ENCODE measurements around the gene KITLG. TPM values are rescaled to one million over a fixed set of nuclear protein-coding genes. Genes with fewer than 3 reads are reported as not detected.

KITLG gene
- total and polyA plus RNA-seq, 2 of the 8 experiments (the other 6 are each of a cell fraction or from before 2014, with no cell fraction given): 1.3 to 7.8 TPM

DNA sequence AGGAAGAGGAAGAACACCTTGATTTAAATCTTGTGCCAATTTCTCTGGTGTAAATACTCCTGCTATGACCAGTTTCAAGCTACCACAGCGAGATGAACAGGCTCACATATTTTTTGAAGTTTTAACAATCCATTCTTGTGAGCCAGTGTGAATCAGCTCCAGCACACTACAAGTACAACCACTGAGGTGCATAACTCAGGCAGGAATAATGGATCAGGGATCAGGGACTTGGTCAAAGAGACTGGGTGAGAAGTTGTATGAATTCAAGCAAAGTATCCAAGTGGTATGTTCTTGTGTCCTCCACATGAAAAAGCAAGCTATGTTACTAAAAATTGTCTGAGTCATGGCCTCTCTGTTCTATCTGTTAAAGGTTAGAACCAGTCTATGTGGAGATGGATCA is 35.2 kb upstream of the KITLG start (continued):
- TF ChIP-seq, protein P1, sequence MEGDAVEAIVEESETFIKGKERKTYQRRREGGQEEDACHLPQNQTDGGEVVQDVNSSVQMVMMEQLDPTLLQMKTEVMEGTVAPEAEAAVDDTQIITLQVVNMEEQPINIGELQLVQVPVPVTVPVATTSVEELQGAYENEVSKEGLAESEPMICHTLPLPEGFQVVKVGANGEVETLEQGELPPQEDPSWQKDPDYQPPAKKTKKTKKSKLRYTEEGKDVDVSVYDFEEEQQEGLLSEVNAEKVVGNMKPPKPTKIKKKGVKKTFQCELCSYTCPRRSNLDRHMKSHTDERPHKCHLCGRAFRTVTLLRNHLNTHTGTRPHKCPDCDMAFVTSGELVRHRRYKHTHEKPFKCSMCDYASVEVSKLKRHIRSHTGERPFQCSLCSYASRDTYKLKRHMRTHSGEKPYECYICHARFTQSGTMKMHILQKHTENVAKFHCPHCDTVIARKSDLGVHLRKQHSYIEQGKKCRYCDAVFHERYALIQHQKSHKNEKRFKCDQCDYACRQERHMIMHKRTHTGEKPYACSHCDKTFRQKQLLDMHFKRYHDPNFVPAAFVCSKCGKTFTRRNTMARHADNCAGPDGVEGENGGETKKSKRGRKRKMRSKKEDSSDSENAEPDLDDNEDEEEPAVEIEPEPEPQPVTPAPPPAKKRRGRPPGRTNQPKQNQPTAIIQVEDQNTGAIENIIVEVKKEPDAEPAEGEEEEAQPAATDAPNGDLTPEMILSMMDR (IDR thresholded peaks at IDR 0.05; ENCODE audit: control extremely low read depth in 1 of 3, insufficient read depth in 1 of 3, low read depth in 1 of 3, low read length in 3 of 3): no peak
- TF ChIP-seq HDAC6 (IDR thresholded peaks at IDR 0.05; ENCODE audit: low read depth, low read length): no peak
- no peak for TF ChIP-seq TAF1 (IDR thresholded peaks at IDR 0.05; ENCODE audit: low read depth, low read length)
